CD4-positive, CD25-positive, alpha-beta regulatory T cell (primary cell): Measurements from ENCODE around the gene TMEM248. TPM values are rescaled to one million over a fixed set of nuclear protein-coding genes. Genes with fewer than 3 reads are reported as not detected.

ENCODE experiments used
- ATAC-seq, 2 donors: fragments of 150-1000 bp; cut with Tn5 transposase; one replicate each; pipeline ENCODE4 v1.10.0; 2021; ENCODE audit warnings: low read depth in 2 of 2, moderate number of reproducible peaks in 2 of 2, moderate library complexity in 1 of 2
- DNase-seq, 3 donors: peaks; one replicate each; pipeline versions ENCODE4 v3.0.0 to v3.0.0-alpha.2; 2012 to 2022; ENCODE audit warnings: mixed read lengths in 1 of 3
- H3K27ac ChIP-seq: one replicate; pipeline ENCODE4 v1.7.0; 2013; ENCODE audit warnings: mild to moderate bottlenecking, low read length; ENCODE audit not compliant: insufficient read depth, poor library complexity, severe bottlenecking
- H3K27me3 ChIP-seq: one replicate; pipeline ENCODE4 v1.7.0; 2013; ENCODE audit warnings: low read length; ENCODE audit not compliant: control insufficient read depth, insufficient read depth
- H3K36me3 ChIP-seq: one replicate; pipeline ENCODE4 v1.7.0; 2013; ENCODE audit warnings: mild to moderate bottlenecking, low read length, moderate library complexity; ENCODE audit not compliant: control insufficient read depth, insufficient read depth
- H3K4me1 ChIP-seq: 2 replicates; pipeline ENCODE4 v1.7.0; 2013; ENCODE audit warnings: mild to moderate bottlenecking, low read length; ENCODE audit not compliant: insufficient read depth, control insufficient read depth, poor library complexity, severe bottlenecking
- H3K4me3 ChIP-seq: one replicate; pipeline ENCODE4 v1.7.0; 2013; ENCODE audit warnings: low read depth, mild to moderate bottlenecking, low read length, moderate library complexity
- H3K9me3 ChIP-seq, 2 experiments: 1 replicate in 1 of 2; 2 replicates in 1 of 2; pipeline ENCODE4 v1.7.0; 2013; ENCODE audit warnings: low read length in 2 of 2, mild to moderate bottlenecking in 1 of 2, moderate library complexity in 1 of 2; ENCODE audit not compliant: control insufficient read depth in 2 of 2
- H3K27ac Mint-ChIP-seq, 3 donors: one replicate each; pipeline ENCODE4 v1.8.0; 2020 to 2022; ENCODE audit warnings: mild to moderate bottlenecking in 3 of 3, mixed read lengths in 3 of 3, moderate library complexity in 2 of 3
- H3K27me3 Mint-ChIP-seq: one replicate; pipeline ENCODE4 v1.8.0; 2022; ENCODE audit warnings: mild to moderate bottlenecking, mixed read lengths
- H3K36me3 Mint-ChIP-seq: one replicate; pipeline ENCODE4 v1.8.0; 2020; ENCODE audit warnings: mixed read lengths
- H3K4me1 Mint-ChIP-seq, 4 donors: one replicate each; pipeline ENCODE4 v1.8.0; 2020 to 2022; ENCODE audit warnings: mixed read lengths in 4 of 4, mild to moderate bottlenecking in 1 of 4
- H3K4me3 Mint-ChIP-seq, 4 donors: one replicate each; pipeline ENCODE4 v1.8.0; 2020 to 2022; ENCODE audit warnings: mild to moderate bottlenecking in 4 of 4, mixed read lengths in 4 of 4, moderate library complexity in 3 of 4
- H3K9me3 Mint-ChIP-seq, 7 donors: one replicate each; pipeline ENCODE4 v1.8.0; 2020 to 2022; ENCODE audit warnings: mixed read lengths in 7 of 7, mild to moderate bottlenecking in 3 of 7, moderate library complexity in 2 of 7
- polyA plus RNA-seq, 4 donors: library from polyadenylated mRNA; unstranded; fragments of 300-500 nt; fragmentation: Illumina TruSeq; gene quantifications; one replicate each; pipeline ENCODE4 v1.2.3, GENCODE V29; 2021
- total RNA-seq: library from RNA; stranded (reverse); gene quantifications from one replicate; pipeline ENCODE4 v1.2.3, GENCODE V29; 2022

Gene TMEM248
- total and polyA plus RNA-seq, 5 donors from 2014 or later: 87.3 to 152 (median 108) TPM

- DNase-seq: no peak
- Mint-ChIP-seq H3K4me3 (no peak overlapping the region), H3K36me3 (peaks cover 52% of the 10 kb centered on the region), H3K4me1 (no peaks in the 10 kb centered on the region), H3K27me3 (no peaks in the 10 kb centered on the region), H3K9me3 (no peaks in the 10 kb centered on the region), H3K27ac (no peak overlapping the region)
- no peak for ATAC-seq
- Histone ChIP-seq H3K27ac (no peak overlapping the region), H3K4me3 (no peak overlapping the region), H3K36me3 (peaks cover 93% of the 10 kb centered on the region), H3K9me3 (no peaks in the 10 kb centered on the region), H3K4me1 (no peaks in the 10 kb centered on the region), H3K27me3 (no peaks in the 10 kb centered on the region)
Observed at GRCh38 chr7:66952343-66953043, 31.5 kb downstream of the TMEM248 start.

GRCh38 chr7:66953044-66953427 is 32.0 kb downstream of the TMEM248 start:
- ATAC-seq: no peak
- no peaks in the 10 kb centered on the region for H3K9me3 ChIP-seq
- H3K27me3 Mint-ChIP-seq: no peaks in the 10 kb centered on the region
- H3K36me3 Mint-ChIP-seq: peaks cover 52% of the 10 kb centered on the region
- no peaks in the 10 kb centered on the region for H3K27me3 ChIP-seq
- peaks cover 94% of the 10 kb centered on the region for H3K36me3 ChIP-seq
- no peaks in the 10 kb centered on the region for H3K9me3 Mint-ChIP-seq
- H3K4me1 ChIP-seq: no peaks in the 10 kb centered on the region
- no peak overlapping the region for H3K27ac ChIP-seq
- no peak overlapping the region for H3K4me3 Mint-ChIP-seq
- DNase-seq: no peak
- no peak overlapping the region for H3K4me3 ChIP-seq
- H3K27ac Mint-ChIP-seq: no peak overlapping the region
- no peaks in the 10 kb centered on the region for H3K4me1 Mint-ChIP-seq

- no peak overlapping the region for H3K4me3 Mint-ChIP-seq
- ATAC-seq: no peak
- H3K9me3 Mint-ChIP-seq: no peaks in the 10 kb centered on the region
- peaks cover 0 to 3% (median 0%) of the 10 kb centered on the region in 4 donors for H3K4me1 Mint-ChIP-seq
- Histone ChIP-seq H3K9me3 (no peaks in the 10 kb centered on the region), H3K36me3 (peaks cover 59% of the 10 kb centered on the region), H3K4me3 (no peak overlapping the region), H3K4me1 (no peaks in the 10 kb centered on the region), H3K27ac (no peak overlapping the region), H3K27me3 (no peaks in the 10 kb centered on the region)
- H3K36me3 Mint-ChIP-seq: peaks cover 38% of the 10 kb centered on the region
- DNase-seq: no peak
- H3K27ac Mint-ChIP-seq: peak overlapping the region in 1 of 3 donors; percentile 35
- H3K27me3 Mint-ChIP-seq: no peaks in the 10 kb centered on the region
Observed at GRCh38 chr7:66957595-66958290, 36.7 kb downstream of the TMEM248 start.

- Mint-ChIP-seq H3K36me3 (peaks cover 34% of the 10 kb centered on the region), H3K27ac (no peak overlapping the region)
Observed at GRCh38 chr7:66958538-66959350, 37.7 kb downstream of the TMEM248 start.

GRCh38 chr7:66960192-66960591 is 39.2 kb downstream of the TMEM248 start:
- H3K4me1 Mint-ChIP-seq: peaks cover 0 to 3% (median 0%) of the 10 kb centered on the region in 4 donors
- peaks cover 29% of the 10 kb centered on the region for H3K36me3 Mint-ChIP-seq
- no peak for ATAC-seq
- Histone ChIP-seq H3K4me3 (no peak overlapping the region), H3K27ac (no peak overlapping the region), H3K9me3 (no peaks in the 10 kb centered on the region), H3K4me1 (no peaks in the 10 kb centered on the region), H3K36me3 (peaks cover 39% of the 10 kb centered on the region), H3K27me3 (no peaks in the 10 kb centered on the region)
- no peak overlapping the region for H3K4me3 Mint-ChIP-seq
- no peak for DNase-seq
- peak overlapping the region in 1 of 3 donors; percentile 12 for H3K27ac Mint-ChIP-seq
- no peaks in the 10 kb centered on the region for H3K27me3 Mint-ChIP-seq
- no peaks in the 10 kb centered on the region for H3K9me3 Mint-ChIP-seq

More at GRCh38 chr7:66958538-66959350, 37.7 kb downstream of the TMEM248 start:
- Mint-ChIP-seq H3K9me3 (no peaks in the 10 kb centered on the region), H3K4me3 (no peak overlapping the region), H3K4me1 (peaks cover 0 to 3% (median 0%) of the 10 kb centered on the region in 4 donors), H3K27me3 (no peaks in the 10 kb centered on the region)
- no peak overlapping the region for H3K4me3 ChIP-seq
- no peaks in the 10 kb centered on the region for H3K27me3 ChIP-seq
- ATAC-seq: no peak
- no peak for DNase-seq
- no peaks in the 10 kb centered on the region for H3K4me1 ChIP-seq
- peaks cover 54% of the 10 kb centered on the region for H3K36me3 ChIP-seq
- H3K9me3 ChIP-seq: no peaks in the 10 kb centered on the region
- no peak overlapping the region for H3K27ac ChIP-seq

GRCh38 chr7:66961096-66961495 is 40.1 kb downstream of the TMEM248 start:
- Mint-ChIP-seq H3K4me3 (no peak overlapping the region), H3K36me3 (peaks cover 22% of the 10 kb centered on the region), H3K27me3 (no peaks in the 10 kb centered on the region), H3K4me1 (peaks cover 0 to 3% (median 0%) of the 10 kb centered on the region in 4 donors), H3K27ac (no peak overlapping the region), H3K9me3 (no peaks in the 10 kb centered on the region)
- no peak for DNase-seq
- Histone ChIP-seq H3K27ac (no peak overlapping the region), H3K4me3 (no peak overlapping the region), H3K27me3 (no peaks in the 10 kb centered on the region), H3K9me3 (no peaks in the 10 kb centered on the region), H3K36me3 (peaks cover 30% of the 10 kb centered on the region), H3K4me1 (no peaks in the 10 kb centered on the region)
- no peak for ATAC-seq

- H3K4me1 Mint-ChIP-seq: peaks cover 0 to 3% (median 0%) of the 10 kb centered on the region in 4 donors
- no peaks in the 10 kb centered on the region for H3K27me3 Mint-ChIP-seq
- H3K36me3 Mint-ChIP-seq: peaks cover 4% of the 10 kb centered on the region
- H3K27ac Mint-ChIP-seq: no peak overlapping the region
- no peaks in the 10 kb centered on the region for H3K4me1 ChIP-seq
- ATAC-seq (no peak), DNase-seq (no peak)
- H3K4me3 ChIP-seq: no peak overlapping the region
- H3K4me3 Mint-ChIP-seq: no peak overlapping the region
- H3K9me3 Mint-ChIP-seq: no peaks in the 10 kb centered on the region
- no peak overlapping the region for H3K27ac ChIP-seq
- H3K36me3 ChIP-seq: no peaks in the 10 kb centered on the region
- H3K27me3 ChIP-seq: no peaks in the 10 kb centered on the region
- no peaks in the 10 kb centered on the region for H3K9me3 ChIP-seq
Observed at GRCh38 chr7:66964411-66964810, 43.4 kb downstream of the TMEM248 start.
